Measurements from ENCODE around the gene PALLD.

The PALLD gene

GRCh38 chr4:168677063-168677462 is 180.2 kb downstream of the PALLD start:
- Histone ChIP-seq H3K9me2 (replicated peaks; ENCODE audit: insufficient read depth, low read length) (no peaks in the 10 kb centered on the region), H3K9ac (ENCODE audit: low read length) (no peak overlapping the region), H3K4me1 (ENCODE audit: low read length) (no peaks in the 10 kb centered on the region), H3K4me2 (ENCODE audit: low read depth, low read length) (no peak overlapping the region), H3K27me3 (replicated peaks; ENCODE audit: insufficient read depth, low read length) (no peaks in the 10 kb centered on the region), H3K4me3 (ENCODE audit: low read length) (no peak overlapping the region), H3K36me3 (replicated peaks; ENCODE audit: insufficient read depth, low read length) (no peaks in the 10 kb centered on the region), H3K9me3 (replicated peaks; ENCODE audit: insufficient read depth, low read length) (no peaks in the 10 kb centered on the region), H4K20me1 (ENCODE audit: insufficient read depth, low read length) (no peaks in the 10 kb centered on the region), H3K79me2 (ENCODE audit: low read length) (no peaks in the 10 kb centered on the region), H3F3A (ENCODE audit: insufficient read depth, low read length) (no peaks in the 10 kb centered on the region), H2AFZ (ENCODE audit: low read length) (no peak overlapping the region), H3K27ac (ENCODE audit: low read length) (no peak overlapping the region)
- TF ChIP-seq, protein P1, sequence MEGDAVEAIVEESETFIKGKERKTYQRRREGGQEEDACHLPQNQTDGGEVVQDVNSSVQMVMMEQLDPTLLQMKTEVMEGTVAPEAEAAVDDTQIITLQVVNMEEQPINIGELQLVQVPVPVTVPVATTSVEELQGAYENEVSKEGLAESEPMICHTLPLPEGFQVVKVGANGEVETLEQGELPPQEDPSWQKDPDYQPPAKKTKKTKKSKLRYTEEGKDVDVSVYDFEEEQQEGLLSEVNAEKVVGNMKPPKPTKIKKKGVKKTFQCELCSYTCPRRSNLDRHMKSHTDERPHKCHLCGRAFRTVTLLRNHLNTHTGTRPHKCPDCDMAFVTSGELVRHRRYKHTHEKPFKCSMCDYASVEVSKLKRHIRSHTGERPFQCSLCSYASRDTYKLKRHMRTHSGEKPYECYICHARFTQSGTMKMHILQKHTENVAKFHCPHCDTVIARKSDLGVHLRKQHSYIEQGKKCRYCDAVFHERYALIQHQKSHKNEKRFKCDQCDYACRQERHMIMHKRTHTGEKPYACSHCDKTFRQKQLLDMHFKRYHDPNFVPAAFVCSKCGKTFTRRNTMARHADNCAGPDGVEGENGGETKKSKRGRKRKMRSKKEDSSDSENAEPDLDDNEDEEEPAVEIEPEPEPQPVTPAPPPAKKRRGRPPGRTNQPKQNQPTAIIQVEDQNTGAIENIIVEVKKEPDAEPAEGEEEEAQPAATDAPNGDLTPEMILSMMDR (IDR thresholded peaks at IDR 0.05; ENCODE audit: low read length) = no peak
- TF ChIP-seq EZH2 (optimal IDR thresholded peaks at IDR 0.05; ENCODE audit: low read depth, low read length) (no peak), EZH2phosphoT487 (IDR thresholded peaks at IDR 0.05; ENCODE audit: low read length) (no peak)
- DNase-seq = no peak

DNA sequence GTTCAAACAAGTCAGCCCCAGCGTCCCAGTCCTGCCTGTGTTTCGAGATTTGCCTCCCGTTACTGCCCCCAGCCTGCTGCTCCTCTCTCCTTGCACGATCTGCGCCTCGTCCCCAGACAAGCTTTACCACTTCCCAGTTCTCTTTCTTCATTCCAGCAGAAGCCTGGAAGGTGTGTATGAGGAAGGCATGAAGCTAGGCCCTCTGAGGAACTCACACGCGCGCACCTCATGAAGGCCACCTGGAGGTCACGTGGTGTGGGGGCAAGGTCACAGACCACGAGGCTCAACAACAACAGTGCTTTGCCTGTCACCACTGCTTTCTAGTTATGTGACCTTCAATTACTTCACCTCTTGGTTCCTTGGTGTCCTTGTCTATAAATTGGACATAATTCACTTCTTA is 181.0 kb downstream of the PALLD start:
- no peaks in the 10 kb centered on the region for H3K79me2 ChIP-seq (ENCODE audit: low read length)
- no peaks in the 10 kb centered on the region for H3K9me3 ChIP-seq (replicated peaks; ENCODE audit: insufficient read depth, low read length)
- no peaks in the 10 kb centered on the region for H3F3A ChIP-seq (ENCODE audit: insufficient read depth, low read length)
- no peaks in the 10 kb centered on the region for H3K9me2 ChIP-seq (replicated peaks; ENCODE audit: insufficient read depth, low read length)
- no peaks in the 10 kb centered on the region for H3K36me3 ChIP-seq (replicated peaks; ENCODE audit: insufficient read depth, low read length)
- no peak overlapping the region for H2AFZ ChIP-seq (ENCODE audit: low read length)
- DNase-seq = no peak
- H3K27ac ChIP-seq (ENCODE audit: low read length) = no peak overlapping the region
- H3K4me2 ChIP-seq (ENCODE audit: low read depth, low read length) = no peak overlapping the region
- no peak overlapping the region for H3K9ac ChIP-seq (ENCODE audit: low read length)
- H4K20me1 ChIP-seq (ENCODE audit: insufficient read depth, low read length) = no peaks in the 10 kb centered on the region
- H3K27me3 ChIP-seq (replicated peaks; ENCODE audit: insufficient read depth, low read length) = no peaks in the 10 kb centered on the region
- no peaks in the 10 kb centered on the region for H3K4me1 ChIP-seq (ENCODE audit: low read length)
- H3K4me3 ChIP-seq (ENCODE audit: low read length) = no peak overlapping the region
- TF ChIP-seq EZH2phosphoT487 (IDR thresholded peaks at IDR 0.05; ENCODE audit: low read length) (no peak), EZH2 (optimal IDR thresholded peaks at IDR 0.05; ENCODE audit: low read depth, low read length) (no peak)
- TF ChIP-seq, protein P1 (IDR thresholded peaks at IDR 0.05; ENCODE audit: low read length) = no peak

- H3K27me3 ChIP-seq (replicated peaks; ENCODE audit: insufficient read depth, low read length) = no peaks in the 10 kb centered on the region
- no peak overlapping the region for H2AFZ ChIP-seq (ENCODE audit: low read length)
- H3K27ac ChIP-seq (ENCODE audit: low read length) = no peak overlapping the region
- no peaks in the 10 kb centered on the region for H3F3A ChIP-seq (ENCODE audit: insufficient read depth, low read length)
- TF ChIP-seq EZH2 (optimal IDR thresholded peaks at IDR 0.05; ENCODE audit: low read depth, low read length) (no peak), EZH2phosphoT487 (IDR thresholded peaks at IDR 0.05; ENCODE audit: low read length) (no peak)
- TF ChIP-seq, protein P1 (IDR thresholded peaks at IDR 0.05; ENCODE audit: low read length) = no peak
- no peaks in the 10 kb centered on the region for H3K36me3 ChIP-seq (replicated peaks; ENCODE audit: insufficient read depth, low read length)
- H4K20me1 ChIP-seq (ENCODE audit: insufficient read depth, low read length) = no peaks in the 10 kb centered on the region
- H3K9ac ChIP-seq (ENCODE audit: low read length) = no peak overlapping the region
- no peaks in the 10 kb centered on the region for H3K79me2 ChIP-seq (ENCODE audit: low read length)
- no peaks in the 10 kb centered on the region for H3K9me3 ChIP-seq (replicated peaks; ENCODE audit: insufficient read depth, low read length)
- no peak overlapping the region for H3K4me3 ChIP-seq (ENCODE audit: low read length)
- H3K9me2 ChIP-seq (replicated peaks; ENCODE audit: insufficient read depth, low read length) = no peaks in the 10 kb centered on the region
- no peak for DNase-seq
- no peak overlapping the region for H3K4me2 ChIP-seq (ENCODE audit: low read depth, low read length)
- no peaks in the 10 kb centered on the region for H3K4me1 ChIP-seq (ENCODE audit: low read length)
Measured at GRCh38 chr4:168678751-168679366, 182.0 kb downstream of the PALLD start.
